Fibroblast of skin of back (primary cell): ENCODE data around the gene ATP9A.
A peak's percentile ranks its signal among the peaks of the same experiment; 100 is the strongest.

Source experiments
- DNase-seq: peaks from one replicate; pipeline ENCODE4 v3.0.0-alpha.2; 2013

Gene ATP9A

DNA sequence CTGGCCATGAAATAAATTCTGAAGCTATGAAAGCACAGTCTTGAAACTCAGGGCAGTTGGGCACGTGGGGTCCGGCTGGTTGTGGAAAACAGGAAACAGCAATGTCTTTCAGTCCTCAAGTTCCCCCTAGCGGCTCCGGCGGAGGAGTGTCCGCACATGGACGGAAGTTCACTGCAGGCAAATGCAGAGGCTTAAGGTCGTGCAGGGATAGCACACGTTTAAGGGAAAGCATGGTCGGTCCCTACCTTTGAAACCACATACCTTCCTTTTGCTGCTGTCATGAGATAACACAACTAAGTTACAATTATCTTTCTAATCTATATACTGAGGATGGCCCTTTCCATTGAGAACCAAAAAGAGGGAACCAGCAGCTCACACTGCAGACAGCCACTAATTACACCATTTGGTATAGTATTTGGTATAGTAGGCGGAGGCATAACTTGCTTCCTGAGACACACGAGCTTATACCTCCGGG, 173.1 kb downstream of the ATP9A start:
- DNase-seq, result peak; percentile 86

- DNase-seq, result no peak
Observed at GRCh38 chr20:51594236-51595057, 173.7 kb downstream of the ATP9A start.

DNA sequence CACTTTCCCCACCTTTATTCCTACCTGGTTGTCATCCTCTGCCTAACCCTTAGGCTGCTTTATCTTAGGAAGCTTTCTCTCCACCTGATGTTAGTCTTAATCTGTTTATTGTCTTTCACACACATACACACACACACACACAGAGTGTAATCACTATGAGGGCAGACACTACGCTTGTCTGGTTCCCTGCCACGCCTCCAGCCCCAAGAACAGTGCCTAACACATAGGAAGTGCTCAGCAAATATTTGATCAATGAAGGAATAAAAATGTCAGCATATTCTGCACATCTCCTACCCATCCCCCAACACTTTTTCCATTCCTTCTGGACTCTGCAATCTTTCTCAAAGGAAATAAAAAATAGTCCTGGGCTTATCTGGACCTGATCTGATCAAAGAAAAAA, 174.6 kb downstream of the ATP9A start:
- DNase-seq, result no peak

- no peak for DNase-seq
Observed at GRCh38 chr20:51592564-51592963, 175.6 kb downstream of the ATP9A start.

DNA sequence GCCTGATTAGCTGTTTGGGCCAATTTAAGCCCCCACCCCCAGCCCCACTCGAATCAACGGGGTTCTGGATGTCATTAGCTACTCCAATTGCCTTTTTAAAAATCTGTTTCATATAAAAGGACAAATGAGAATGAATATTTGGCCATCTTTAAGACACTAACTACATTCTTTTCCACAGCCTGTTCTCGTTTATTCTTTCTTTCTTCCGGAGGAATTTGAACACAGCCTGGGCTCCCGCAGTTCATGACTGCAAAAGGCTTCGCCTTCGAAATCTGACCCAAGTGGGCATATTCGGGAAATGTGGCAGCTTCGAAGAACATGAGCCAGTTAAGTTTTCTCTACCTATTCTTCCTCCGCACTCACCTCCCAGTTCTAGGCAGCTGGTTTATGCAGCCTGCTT, 176.3 kb downstream of the ATP9A start:
- DNase-seq, result no peak

DNA sequence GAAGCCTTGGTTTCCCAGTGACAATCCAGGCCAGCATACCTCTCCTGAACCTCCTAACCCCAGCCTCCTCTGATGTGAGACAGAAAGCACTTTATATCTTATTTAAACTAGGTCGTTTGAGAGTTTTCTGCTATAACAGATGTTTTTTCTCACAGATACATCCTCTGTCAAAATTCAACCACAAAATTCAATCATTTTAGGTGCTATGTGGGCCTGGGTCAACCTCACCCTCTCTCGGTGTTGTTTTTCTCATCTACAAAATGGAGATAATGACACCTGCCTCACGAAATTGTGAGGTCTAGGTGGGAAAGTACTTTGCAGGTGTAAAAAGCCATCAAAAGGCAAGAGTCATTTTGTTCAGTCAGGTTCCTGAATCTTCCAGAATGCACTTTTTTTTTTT, 179.4 kb downstream of the ATP9A start:
- DNase-seq, result no peak

DNA sequence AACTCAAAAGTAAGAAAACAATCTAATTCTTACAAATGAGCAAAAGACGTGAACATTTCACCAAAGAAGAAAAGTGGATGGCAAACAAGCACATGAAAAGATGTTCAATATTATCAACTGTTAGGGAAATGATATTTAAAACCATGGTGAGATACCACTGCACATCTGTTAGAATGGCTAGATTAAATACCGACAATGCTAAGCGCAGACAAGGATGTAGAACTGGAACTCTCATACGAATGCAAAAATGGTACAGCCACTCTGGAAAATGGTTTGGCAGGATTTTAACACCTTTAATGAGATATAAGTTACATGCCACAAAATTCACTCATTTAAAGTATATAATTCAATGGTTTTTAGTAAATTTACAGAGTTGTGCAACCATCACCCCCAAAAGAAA, 181.0 kb downstream of the ATP9A start:
- DNase-seq, result no peak

DNA sequence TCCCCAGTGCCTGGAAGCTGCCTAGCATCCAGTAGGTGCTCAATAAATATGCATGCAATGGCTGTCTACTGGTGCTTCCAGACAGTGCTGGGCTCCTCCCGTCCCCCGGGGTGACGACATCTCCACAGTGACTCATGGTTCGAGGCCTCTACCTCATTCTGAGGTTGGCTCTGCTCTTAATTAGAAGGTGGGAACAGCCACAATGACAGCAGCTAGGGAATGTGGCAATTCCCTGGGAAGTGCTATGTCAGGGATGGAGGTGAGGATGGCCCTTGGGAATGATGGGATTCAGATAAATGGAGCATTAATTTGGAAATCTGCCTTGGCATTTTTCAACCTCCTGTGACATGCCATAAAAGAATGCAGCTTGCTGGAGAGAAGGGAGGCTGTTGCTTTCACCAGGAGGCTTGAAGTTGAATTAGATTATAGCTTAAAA, 182.2 kb downstream of the ATP9A start:
- peak; percentile 98 for DNase-seq

DNA sequence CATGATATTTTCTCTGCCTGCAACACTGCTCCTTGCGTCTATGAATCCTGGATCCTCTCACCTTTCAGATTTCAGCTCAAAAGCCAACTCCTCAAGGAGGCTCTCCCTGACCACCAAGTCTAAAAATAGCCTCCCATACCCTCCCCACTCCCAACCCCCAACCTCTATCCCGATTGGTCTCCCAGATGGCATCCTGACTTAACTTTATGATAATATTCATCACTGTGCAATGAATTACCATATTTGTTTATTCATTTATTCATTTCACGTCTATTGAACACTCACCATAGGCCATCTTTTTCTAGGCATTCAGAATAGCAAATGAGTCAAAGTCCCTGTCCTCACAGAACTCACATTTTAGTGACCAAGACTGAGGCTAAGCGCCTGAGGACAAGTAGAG, 183.0 kb downstream of the ATP9A start:
- DNase-seq, result peak; percentile 28

DNA sequence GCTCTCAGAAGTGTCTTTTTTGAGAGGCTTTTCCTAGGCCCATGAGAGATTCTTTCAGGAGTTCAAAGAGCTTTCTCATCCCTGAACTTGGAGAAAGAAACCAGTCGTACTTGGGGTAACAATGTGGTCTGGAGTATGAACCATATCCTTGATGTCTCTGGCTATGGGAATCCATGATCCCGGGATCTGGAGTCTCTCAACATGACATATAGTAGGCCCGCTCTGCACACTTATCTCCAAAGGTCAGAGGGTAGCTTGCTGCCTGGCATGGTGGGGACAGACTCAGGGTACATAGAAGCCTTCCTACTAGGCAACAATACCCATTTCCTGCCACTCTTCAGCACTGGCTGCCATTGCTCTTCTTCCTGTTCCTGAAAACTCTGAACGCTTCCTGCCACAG, 183.5 kb downstream of the ATP9A start:
- DNase-seq, result no peak

DNA sequence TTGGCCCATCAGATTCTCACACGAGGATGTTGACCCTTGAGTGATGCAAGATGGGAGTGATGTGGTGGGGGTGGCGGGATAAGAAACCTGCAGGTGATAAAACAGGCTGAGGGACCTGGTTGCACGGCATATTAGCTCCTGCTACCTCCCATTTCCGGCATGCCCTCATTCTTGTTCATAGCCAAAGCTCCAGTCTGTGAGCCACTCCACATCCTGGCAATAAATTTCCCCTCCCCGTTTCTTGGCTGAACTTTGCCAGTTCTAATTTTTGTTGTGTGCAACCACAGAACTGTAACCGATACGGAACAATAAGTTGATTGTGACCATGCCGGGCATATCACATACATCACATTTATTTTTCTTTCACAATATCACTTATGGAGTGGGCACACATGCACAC, 184.1 kb downstream of the ATP9A start:
- DNase-seq, result no peak

- DNase-seq, result no peak
Observed at GRCh38 chr20:51583499-51583898, 184.7 kb downstream of the ATP9A start.

DNA sequence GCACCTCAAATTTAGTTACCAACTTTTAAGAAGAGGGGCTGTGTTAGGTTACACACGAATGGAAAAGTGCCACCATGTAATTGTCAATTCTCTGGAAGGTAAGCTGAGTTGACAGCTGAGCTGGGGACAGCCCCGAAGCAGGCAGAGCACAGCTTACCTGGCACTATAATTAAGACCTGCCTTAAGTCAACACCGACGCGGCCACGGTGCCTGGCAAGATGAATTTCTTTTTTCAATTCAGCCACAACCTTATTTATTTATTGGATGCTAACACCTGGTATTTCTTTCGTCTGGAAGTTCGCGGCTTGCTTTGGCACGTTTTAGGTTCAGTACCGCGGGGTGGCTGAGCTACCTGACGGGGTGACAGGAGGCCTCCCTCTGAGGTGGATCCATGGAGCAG, 185.1 kb downstream of the ATP9A start:
- no peak for DNase-seq

DNA sequence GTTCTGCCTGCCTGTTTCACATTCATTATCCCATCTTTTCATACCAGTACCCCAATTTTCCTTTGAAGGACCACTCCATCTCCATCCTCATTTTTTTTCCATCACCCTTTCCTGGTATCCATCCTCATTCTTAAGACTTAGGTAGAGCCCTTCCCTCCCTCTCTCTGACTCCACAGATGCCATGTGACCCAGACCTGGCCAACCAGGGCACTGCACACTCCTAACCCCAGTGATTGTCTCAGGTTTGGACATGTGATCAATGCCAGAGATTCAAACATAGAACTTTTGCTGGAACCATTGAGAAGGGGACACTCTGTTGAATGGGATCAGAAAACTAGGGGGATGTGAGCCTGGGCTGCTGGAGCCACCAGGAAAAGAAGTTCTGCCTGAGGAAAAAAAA, 186.6 kb downstream of the ATP9A start:
- no peak for DNase-seq

DNA sequence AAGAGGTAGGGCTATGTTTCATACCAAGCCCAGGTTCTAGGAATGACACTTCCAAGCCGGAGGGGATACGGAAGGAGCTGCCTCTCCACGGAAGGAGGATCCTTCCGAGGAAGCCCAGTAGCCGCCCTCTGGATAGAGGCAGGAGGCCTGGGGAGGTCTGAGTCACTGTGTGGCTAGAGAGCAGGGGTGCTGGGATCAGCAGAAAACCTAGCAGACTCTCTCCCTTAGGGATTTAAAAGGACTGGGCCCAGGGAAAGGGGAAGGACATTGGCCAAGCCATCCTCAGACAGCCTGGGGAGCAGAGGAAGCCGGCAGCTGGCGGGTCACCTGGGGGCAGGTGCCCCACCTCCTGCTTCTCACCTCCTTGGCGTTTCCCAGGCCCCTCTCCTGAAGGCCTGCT, 189.1 kb downstream of the ATP9A start:
- peak; percentile 87 for DNase-seq

- no peak for DNase-seq
Observed at GRCh38 chr20:51578145-51578459, 190.1 kb downstream of the ATP9A start.

DNA sequence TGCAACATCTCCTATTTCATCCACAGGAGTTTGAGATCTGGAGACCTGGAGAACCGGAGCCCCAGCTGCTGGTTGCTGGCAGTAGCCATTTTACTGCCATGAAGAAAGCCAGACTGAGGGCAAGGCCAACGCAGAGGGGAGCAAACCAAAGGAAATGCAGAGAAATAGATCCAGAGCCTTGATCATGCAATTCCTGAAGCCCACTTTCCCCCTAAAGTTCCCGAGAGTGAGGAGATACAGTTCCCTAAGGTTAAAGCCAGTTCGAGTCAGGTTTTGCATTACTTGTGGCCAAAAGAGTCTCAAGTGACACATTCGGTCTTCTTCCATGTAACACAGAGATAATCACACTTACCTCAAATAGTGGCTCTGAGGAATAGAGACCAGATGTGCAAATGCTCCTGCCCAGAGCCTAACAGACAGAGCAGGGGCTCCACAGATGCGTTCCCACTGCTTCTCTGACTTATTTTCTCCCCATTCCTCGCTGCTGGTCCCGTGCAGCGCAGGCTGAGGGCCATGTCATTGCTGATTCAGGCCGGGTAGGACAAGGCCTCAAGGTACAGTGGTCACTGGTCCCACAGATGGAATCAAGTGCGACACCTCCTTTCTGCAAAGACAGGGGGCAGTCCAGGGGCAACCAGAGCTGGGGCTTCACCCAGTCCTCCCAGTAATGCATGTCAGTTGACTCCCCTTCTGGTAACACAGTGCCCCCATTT, 190.6 kb downstream of the ATP9A start:
- no peak for DNase-seq

DNA sequence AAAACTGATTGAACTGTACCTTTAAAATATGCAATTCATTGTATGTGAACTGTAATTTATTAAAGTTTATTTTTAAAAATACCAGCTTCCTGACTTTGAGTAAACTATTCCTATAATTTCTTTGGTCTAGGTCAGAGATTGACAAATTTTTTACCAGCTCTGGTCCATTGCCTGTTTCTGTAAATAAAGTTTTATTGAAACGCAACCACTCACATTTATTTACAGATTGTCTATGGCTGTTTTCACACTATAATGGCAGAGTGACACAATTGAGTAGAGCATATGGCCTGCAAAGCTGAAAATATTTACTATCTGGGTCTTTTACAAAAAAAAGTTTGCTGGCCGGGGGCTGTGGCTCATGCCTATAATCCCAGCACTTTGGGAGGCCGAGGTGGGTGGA, 192.7 kb downstream of the ATP9A start:
- no peak for DNase-seq

GRCh38 chr20:51574248-51575033, 193.7 kb downstream of the ATP9A start:
- DNase-seq, result peak; percentile 35

DNA sequence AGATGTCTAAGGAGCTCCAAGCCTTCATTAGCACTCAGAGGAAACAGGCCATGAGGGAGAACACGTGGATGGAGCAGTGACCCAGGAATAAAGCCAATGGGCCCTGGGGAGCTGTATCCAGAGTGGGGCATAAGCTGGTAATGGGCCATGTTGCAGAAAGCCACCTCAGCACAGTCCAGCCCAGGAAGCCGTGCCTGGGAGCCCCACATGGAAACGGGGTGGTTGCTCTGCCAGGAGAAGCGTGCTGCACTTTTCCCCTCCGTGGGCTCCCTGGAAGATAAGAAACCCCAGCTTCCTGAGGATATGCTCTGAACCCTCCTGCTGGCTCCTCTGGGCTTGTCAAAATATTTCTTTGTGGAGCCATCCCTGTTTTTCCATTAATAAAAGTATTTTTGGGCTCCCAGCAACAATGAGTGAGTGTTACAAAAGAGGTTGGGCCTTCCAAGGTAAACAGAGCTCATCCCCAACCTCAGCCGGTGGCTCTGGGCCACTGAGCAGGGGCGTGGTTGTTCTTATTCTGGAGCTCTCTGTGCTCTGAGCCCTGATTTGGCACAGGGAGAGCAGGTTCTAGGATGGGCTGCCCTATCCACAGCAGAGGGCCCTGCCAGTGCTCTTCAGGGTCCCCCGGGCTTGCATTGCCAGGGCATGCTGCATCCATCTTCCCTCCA, 194.5 kb downstream of the ATP9A start:
- DNase-seq, result peak; percentile 33

- DNase-seq, result no peak
Observed at GRCh38 chr20:51571460-51571794, 196.8 kb downstream of the ATP9A start.

DNA sequence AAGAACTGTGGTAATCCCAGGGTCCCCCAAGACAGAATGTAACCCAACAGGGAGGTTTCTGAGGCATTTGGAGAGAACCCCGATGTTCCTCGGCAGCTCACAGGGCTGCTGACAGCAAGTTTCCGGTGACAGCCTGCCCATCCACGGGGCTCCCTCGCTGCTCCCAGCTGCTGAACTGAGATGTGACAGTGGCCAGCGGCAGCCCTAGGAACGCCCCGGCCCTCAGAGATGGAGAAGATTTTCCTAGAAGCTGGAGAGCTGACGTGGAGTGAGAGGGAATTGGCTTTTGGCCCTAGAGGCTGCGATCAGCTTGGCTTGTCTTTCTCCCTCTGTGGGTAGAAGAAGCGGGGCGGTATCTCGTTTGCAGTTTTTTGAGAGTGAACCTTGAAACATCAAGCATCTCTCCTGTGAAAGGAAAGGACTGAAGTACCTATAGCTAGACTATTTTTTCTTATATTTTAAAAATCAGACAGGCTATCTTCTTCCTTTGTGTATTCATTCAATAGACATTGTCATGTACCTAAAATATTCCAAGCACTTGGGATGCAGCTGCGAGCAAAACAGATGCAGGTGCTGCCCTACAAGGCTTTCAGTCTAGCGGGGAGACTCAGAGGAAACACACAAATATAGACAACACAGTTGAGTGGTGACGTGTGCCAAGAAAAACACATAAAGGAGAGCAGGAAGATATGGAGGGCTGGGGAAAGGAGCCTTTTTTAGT, 197.3 kb downstream of the ATP9A start:
- peak; percentile 59 for DNase-seq
